HG03565 (cell line): Measurements from ENCODE around the gene POTEI.
"Not testable (repeated sequence)": the region's sequence is repeated elsewhere in the genome, so short reads cannot be mapped to it uniquely, and the experiment has no call there.

Experiments used
- ATAC-seq: cut with Tn5 transposase; IDR thresholded peaks from one replicate; pipeline ENCODE4 v1.9.1; 2021; ENCODE audit warnings: mild to moderate bottlenecking, moderate library complexity; ENCODE audit not compliant: unreplicated experiment

Gene POTEI

DNA sequence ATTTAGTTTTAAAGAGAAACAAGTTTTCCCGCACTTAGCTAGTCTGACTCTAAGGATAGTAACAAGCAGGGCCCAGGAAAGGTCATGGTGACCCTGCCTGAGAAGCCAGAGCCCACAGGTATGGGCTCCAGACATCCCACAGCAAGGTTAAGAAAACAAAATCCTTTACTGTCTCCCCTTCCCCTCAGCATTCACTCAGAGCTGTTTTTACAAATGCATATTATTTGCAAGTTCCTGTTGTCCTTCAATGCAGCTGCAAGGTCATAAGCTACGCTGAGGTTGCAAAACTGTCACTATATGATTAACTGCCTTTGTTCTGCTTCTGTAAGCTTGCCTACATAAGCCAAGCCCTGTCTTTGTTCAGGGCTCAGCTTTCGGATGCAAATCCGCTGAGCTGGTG is 18.1 kb downstream of the POTEI start:
- not testable (repeated sequence) for ATAC-seq

- ATAC-seq, result not testable (repeated sequence)
These were observed 53.7 kb downstream of the POTEI start for GRCh38 chr2:130455413-130455812.

DNA sequence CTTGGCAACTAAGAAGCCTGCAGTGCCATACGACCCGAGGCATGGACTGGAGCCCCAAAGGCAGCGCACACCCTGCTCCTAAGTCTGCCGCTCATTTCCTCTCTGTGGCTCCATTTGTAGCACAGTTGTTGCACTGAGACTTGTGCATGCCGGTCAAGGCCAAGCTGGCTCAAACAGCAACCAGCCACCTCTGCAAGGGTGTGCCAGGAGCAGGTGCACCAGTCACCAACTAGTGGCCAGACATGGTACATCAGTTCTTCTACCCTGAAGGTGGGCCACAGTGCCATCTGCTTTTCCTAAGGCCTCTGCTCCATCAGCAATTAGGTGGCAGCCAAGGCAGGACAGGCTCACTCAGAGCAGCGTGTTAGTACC is 54.4 kb downstream of the POTEI start:
- not testable (repeated sequence) for ATAC-seq

- not testable (repeated sequence) for ATAC-seq
These were observed 55.0 kb downstream of the POTEI start for GRCh38 chr2:130453955-130454711.

- not testable (repeated sequence) for ATAC-seq
These were observed 56.2 kb downstream of the POTEI start for GRCh38 chr2:130452897-130453296.

DNA sequence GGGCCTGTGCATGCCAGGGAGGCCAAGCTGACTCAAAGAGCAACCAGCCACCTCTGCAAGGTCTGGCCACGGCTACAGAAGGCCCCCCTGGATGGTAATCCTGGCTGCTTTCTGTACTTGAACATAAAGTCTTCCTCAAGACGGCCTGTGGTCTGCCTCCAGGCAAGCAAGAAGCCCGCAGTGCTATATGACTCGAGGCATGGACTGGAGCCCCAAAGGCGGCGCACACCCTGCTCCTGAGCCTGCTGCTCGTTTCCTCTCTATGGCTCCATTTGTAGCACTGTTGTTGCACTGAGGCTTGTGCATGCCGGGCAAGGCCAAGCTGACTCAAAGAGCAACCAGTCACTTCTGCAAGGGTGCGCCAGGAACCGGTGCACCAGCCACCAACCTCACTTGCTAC is 57.3 kb downstream of the POTEI start:
- ATAC-seq, result not testable (repeated sequence)

- ATAC-seq, result not testable (repeated sequence)
These were observed 57.9 kb downstream of the POTEI start for GRCh38 chr2:130451278-130451677.

- not testable (repeated sequence) for ATAC-seq
These were observed 58.8 kb downstream of the POTEI start for GRCh38 chr2:130450366-130450765.

DNA sequence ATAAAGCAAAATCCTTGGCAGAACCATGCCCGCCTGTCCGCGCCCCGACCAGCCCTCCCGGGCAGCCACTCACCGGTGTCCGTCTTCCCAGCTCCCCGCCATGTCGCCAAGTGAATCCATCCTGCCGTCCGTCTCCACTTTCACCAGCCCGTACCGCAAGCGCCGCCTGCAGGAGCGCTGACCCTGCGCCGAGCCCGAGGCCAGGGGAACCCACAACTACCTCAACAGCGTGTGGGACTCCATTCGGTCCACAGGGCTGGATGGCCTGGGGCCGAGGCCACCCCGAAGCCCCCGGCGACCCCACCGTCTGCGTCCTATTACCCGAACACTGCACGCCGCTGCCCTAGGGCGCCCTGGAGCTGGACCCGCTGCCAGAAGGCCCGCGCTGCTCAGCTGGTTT is 81.5 kb downstream of the POTEI start:
- not testable (repeated sequence) for ATAC-seq

DNA sequence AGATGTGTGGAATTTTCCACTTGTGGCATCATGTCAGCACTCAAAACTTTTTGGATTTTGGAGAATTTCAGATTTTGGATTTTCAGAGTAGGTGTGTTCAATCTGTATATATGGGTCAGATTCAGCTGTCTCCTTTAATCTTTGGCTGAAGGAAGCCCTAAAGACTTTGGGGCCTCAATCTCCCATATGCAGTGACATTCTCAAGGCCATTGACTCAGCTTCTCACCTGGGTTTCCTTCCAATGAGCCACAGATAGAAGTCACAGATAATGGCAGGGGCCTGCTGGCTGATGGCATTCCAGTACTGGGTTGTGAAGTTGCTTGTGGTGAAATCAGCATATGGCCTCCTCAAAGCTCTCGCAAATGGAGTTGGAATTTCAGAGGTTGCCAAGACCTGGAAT is 90.3 kb downstream of the POTEI start:
- not testable (repeated sequence) for ATAC-seq

DNA sequence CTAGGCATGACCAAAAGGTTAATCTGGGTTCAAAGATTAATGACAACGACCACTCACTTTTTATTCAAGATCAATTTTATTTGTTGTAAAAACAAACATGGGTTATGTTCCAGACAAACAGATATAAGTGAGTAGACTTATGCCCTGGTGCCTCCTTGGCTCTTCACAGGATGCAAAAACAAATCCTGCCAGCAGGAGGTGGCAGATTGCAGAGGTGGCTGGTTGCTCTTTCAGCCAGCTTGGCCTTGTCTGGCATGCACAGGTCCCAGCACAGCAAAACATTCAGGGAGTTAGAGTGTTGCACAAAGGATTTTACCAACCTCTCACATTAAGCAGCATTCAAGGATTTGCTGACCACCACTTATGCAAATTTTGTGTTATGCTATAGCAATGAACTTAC is 92.4 kb downstream of the POTEI start:
- not testable (repeated sequence) for ATAC-seq
